ENCODE results near the gene SEPTIN3. TPM values are rescaled to one million over a fixed set of nuclear protein-coding genes. Genes with fewer than 3 reads are reported as not detected.
A peak's percentile ranks its signal among the peaks of the same experiment; 100 is the strongest.

SEPTIN3 gene, protein sequence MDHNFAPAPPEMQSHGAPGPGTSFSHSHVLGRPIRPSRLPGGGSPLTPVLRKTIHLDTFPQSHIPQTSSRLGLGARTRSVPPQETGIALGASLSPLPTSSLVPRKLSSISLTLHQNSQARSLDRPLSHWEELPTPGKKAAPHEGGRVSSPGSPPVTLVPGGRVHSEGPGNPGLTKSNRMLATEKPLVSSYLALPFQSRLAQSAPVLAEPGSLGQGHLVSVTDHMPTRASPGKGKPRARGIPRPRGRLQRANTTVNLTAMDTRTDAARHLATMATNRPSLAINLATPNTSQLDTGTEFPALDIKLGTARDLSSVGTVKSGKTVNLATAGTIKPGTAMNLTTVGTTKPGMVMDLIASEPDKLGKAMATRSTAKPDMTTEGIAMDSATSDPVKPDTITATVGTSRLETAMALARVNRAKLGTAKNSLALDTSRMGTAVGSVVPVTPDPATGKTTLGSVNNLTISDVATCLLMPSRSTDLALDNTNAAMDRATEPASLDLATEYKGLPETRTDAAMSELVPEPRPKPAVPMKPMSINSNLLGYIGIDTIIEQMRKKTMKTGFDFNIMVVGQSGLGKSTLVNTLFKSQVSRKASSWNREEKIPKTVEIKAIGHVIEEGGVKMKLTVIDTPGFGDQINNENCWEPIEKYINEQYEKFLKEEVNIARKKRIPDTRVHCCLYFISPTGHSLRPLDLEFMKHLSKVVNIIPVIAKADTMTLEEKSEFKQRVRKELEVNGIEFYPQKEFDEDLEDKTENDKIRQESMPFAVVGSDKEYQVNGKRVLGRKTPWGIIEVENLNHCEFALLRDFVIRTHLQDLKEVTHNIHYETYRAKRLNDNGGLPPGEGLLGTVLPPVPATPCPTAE
- 5.7 and 6.8 TPM in 2 replicates for total RNA-seq

- Mint-ChIP-seq H3K9me3 (no peaks in the 10 kb centered on the region), H3K27ac (no peak within 1 kb of the TSS), H3K36me3 (ENCODE audit: low read depth) (no peaks in the 10 kb centered on the region), H3K27me3 (peaks cover 8% of the 10 kb centered on the region), H3K4me3 (no peak within 1 kb of the TSS), H3K4me1 (peaks cover 6% of the 10 kb centered on the region)
- DNase-seq = no peak
- intact Hi-C loops (cut with micrococcal nuclease) = no loop called here
Measured at GRCh38 chr22:41969110-41969646, at the start of gene SEPTIN3. Gene SEPTIN3, plus strand, starts transcription at chr22:41969443. Its CDS starts 2,050 bp downstream, at chr22:41971493.

- intact Hi-C loops (cut with micrococcal nuclease) = no loop called here
- Mint-ChIP-seq H3K36me3 (ENCODE audit: low read depth) (peaks cover 2% of the 10 kb centered on the region), H3K4me1 (peaks cover 21% of the 10 kb centered on the region), H3K27me3 (peaks cover 24% of the 10 kb centered on the region), H3K27ac (peak overlapping the region; percentile 6), H3K9me3 (no peaks in the 10 kb centered on the region), H3K4me3 (peak overlapping the region; percentile 51)
- no peak for DNase-seq
Measured at GRCh38 chr22:41920271-41920976, 48.8 kb upstream of the SEPTIN3 start.

DNA sequence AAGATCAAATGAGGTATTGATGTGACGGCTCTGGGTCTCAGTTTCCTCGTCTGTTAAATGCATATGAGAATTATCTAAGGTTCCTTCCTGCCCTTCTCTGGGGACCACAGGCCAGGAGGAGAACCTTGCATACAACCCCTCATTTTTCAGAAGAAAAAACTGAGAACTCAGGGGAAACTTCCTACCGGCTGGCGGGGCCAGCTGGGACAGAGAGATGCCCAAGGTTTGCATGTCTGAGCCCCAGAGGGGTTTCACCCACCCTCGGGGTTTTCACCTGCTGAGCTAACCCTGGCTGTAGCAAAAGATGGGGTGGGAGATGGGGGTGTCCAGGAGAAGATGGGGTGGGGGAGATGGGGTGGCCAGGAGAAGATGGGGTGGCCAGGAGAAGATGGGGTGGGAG, 46.9 kb upstream of the SEPTIN3 start:
- DNase-seq = no peak
- Mint-ChIP-seq H3K36me3 (ENCODE audit: low read depth) (peaks cover 3% of the 10 kb centered on the region), H3K4me1 (peaks cover 18% of the 10 kb centered on the region), H3K4me3 (no peak overlapping the region), H3K27ac (no peak overlapping the region), H3K27me3 (peaks cover 15% of the 10 kb centered on the region), H3K9me3 (no peaks in the 10 kb centered on the region)
- intact Hi-C loops (cut with micrococcal nuclease) = no loop called here

DNA sequence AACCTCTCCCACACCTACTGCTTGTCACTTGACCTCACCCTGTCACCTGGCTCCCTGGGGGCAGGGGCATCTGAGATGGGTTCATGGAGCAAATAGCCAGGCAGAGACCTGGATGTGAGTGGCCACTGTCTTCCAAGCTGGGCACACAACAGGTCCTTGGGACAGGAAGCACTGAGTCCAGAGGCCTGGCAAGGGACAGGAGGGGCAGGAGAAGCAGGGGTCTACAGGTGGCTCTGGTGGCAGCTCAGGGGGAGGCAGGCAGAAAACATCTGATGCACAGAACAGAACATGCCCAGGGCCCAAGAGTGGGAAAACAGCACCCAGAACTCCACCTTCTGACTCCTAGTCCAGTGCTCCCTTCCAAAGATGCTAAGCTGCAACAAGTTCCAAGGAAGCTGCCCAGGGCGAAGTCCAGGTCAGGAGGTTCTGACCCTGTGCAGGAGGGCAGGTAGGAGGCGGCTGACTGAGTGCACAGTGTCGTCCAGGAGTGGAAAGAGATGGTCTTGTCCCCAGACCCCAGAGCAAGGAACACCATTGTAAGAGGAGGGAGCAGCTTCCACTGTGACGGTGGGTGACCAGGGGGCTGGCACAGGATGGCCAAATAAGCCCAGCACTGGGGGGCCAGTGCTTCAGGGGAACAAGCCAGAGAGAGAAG, 46.2 kb upstream of the SEPTIN3 start:
- no peak for DNase-seq
- Mint-ChIP-seq H3K4me3 (no peak overlapping the region), H3K4me1 (peaks cover 18% of the 10 kb centered on the region), H3K36me3 (ENCODE audit: low read depth) (peaks cover 3% of the 10 kb centered on the region), H3K9me3 (no peaks in the 10 kb centered on the region), H3K27me3 (peaks cover 18% of the 10 kb centered on the region), H3K27ac (no peak overlapping the region)
- intact Hi-C loops (cut with micrococcal nuclease) = no loop called here

GRCh38 chr22:41923595-41924276, 45.5 kb upstream of the SEPTIN3 start:
- H3K27ac Mint-ChIP-seq = no peak overlapping the region
- H3K9me3 Mint-ChIP-seq = no peaks in the 10 kb centered on the region
- H3K36me3 Mint-ChIP-seq (ENCODE audit: low read depth) = peaks cover 3% of the 10 kb centered on the region
- DNase-seq = no peak
- peaks cover 20% of the 10 kb centered on the region for H3K27me3 Mint-ChIP-seq
- intact Hi-C loops (cut with micrococcal nuclease) = no loop called here
- H3K4me3 Mint-ChIP-seq = no peak overlapping the region
- peaks cover 19% of the 10 kb centered on the region for H3K4me1 Mint-ChIP-seq

- H3K4me1 Mint-ChIP-seq = peaks cover 18% of the 10 kb centered on the region
- H3K36me3 Mint-ChIP-seq (ENCODE audit: low read depth) = peaks cover 4% of the 10 kb centered on the region
- H3K27me3 Mint-ChIP-seq = peaks cover 20% of the 10 kb centered on the region
- DNase-seq = peak; percentile 95
- peak overlapping the region; percentile 57 for H3K27ac Mint-ChIP-seq
- H3K9me3 Mint-ChIP-seq = no peaks in the 10 kb centered on the region
- intact Hi-C loops (cut with micrococcal nuclease) = loop anchor here (2.0 kb wide), 1 partner anchor 15 kb away; no protein-coding TSS in a partner anchor
- H3K4me3 Mint-ChIP-seq = peak overlapping the region; percentile 84
Measured at GRCh38 chr22:41925783-41926460, 43.3 kb upstream of the SEPTIN3 start.

- Mint-ChIP-seq H3K9me3 (no peaks in the 10 kb centered on the region), H3K4me1 (peaks cover 18% of the 10 kb centered on the region), H3K27ac (no peak overlapping the region), H3K27me3 (peaks cover 20% of the 10 kb centered on the region), H3K36me3 (ENCODE audit: low read depth) (peaks cover 4% of the 10 kb centered on the region), H3K4me3 (peak overlapping the region; percentile 49)
- DNase-seq = no peak
- intact Hi-C loops (cut with micrococcal nuclease) = loop anchor here (2.0 kb wide), 1 partner anchor 13 kb away; no protein-coding TSS in a partner anchor
Measured at GRCh38 chr22:41927813-41928212, 41.4 kb upstream of the SEPTIN3 start.

GRCh38 chr22:41928593-41929417, 40.4 kb upstream of the SEPTIN3 start:
- peaks cover 20% of the 10 kb centered on the region for H3K27me3 Mint-ChIP-seq
- H3K4me3 Mint-ChIP-seq = peak overlapping the region; percentile 28
- intact Hi-C loops (cut with micrococcal nuclease) = no loop called here
- H3K9me3 Mint-ChIP-seq = no peaks in the 10 kb centered on the region
- H3K4me1 Mint-ChIP-seq = peaks cover 18% of the 10 kb centered on the region
- H3K36me3 Mint-ChIP-seq (ENCODE audit: low read depth) = peaks cover 4% of the 10 kb centered on the region
- DNase-seq = no peak
- no peak overlapping the region for H3K27ac Mint-ChIP-seq

DNA sequence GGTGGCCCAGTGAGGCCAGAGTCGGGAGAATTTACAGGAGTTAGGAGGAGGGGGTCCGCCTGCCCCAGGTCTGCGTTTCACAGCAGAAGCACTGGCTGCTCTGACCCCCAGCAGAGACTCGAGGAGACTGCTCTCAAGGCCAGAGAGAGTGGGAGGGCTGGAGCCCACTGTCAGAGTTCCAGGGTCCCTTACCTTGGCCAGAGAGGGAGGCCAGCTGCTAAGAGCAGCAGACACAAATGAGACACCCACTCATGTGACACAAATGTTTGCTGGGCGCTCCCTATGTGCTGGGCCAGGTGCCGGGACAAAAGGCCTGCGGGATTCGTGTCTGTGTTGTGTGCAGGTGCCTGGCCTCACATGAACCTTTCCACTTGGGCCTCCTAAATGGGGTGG, 39.8 kb upstream of the SEPTIN3 start:
- Mint-ChIP-seq H3K4me3 (peak overlapping the region; percentile 28), H3K27me3 (peaks cover 20% of the 10 kb centered on the region), H3K36me3 (ENCODE audit: low read depth) (peaks cover 4% of the 10 kb centered on the region), H3K4me1 (peaks cover 18% of the 10 kb centered on the region), H3K9me3 (no peaks in the 10 kb centered on the region), H3K27ac (no peak overlapping the region)
- DNase-seq = no peak
- intact Hi-C loops (cut with micrococcal nuclease) = no loop called here

- H3K36me3 Mint-ChIP-seq (ENCODE audit: low read depth) = peaks cover 10% of the 10 kb centered on the region
- peaks cover 10% of the 10 kb centered on the region for H3K27me3 Mint-ChIP-seq
- no peaks in the 10 kb centered on the region for H3K9me3 Mint-ChIP-seq
- no peak overlapping the region for H3K27ac Mint-ChIP-seq
- H3K4me3 Mint-ChIP-seq = no peak overlapping the region
- intact Hi-C loops (cut with micrococcal nuclease) = no loop called here
- H3K4me1 Mint-ChIP-seq = peaks cover 14% of the 10 kb centered on the region
- DNase-seq = no peak
Measured at GRCh38 chr22:41931701-41932269, 37.5 kb upstream of the SEPTIN3 start.

DNA sequence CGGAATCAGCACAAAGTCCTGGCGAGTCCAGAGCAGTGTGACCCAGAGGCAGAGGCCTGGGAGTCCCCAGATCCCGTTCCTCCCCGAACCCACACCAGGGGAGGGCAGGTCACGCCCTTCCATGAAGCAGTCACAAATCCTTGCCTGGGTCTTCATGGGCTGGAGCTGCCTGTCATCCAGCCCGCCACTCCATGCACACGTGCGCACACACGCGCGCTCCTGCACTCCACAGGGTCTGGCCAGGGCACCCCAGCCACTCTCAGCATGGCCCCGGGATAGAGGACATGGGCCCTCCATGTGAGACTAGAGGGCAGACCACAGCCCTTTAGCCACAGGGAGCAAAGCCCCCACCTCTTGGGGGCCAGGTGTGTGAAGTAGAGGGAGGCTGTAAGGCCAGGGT, 36.9 kb upstream of the SEPTIN3 start:
- Mint-ChIP-seq H3K27me3 (peaks cover 6% of the 10 kb centered on the region), H3K27ac (no peak overlapping the region), H3K4me1 (peaks cover 14% of the 10 kb centered on the region), H3K9me3 (no peaks in the 10 kb centered on the region), H3K36me3 (ENCODE audit: low read depth) (peaks cover 13% of the 10 kb centered on the region), H3K4me3 (no peak overlapping the region)
- intact Hi-C loops (cut with micrococcal nuclease) = no loop called here
- DNase-seq = no peak
